ENCODE data around the gene HBQ1. TPM values are rescaled to one million over a fixed set of nuclear protein-coding genes. Genes with fewer than 3 reads are reported as not detected.

Gene HBQ1
- total RNA-seq, 2 donors from 2014 or later = not detected

Other genes starting within 250 kb of the HBQ1 start
- 10 to 100 TPM; 10.9 to 18.3 TPM for gene POLR3K, start 126.9 kb upstream of the HBQ1 start, total RNA-seq
- 10 to 100 TPM; 20.7 to 24.7 TPM for gene SNRNP25, start 126.6 kb upstream of the HBQ1 start, total RNA-seq
- gene RHBDF1, start 107.8 kb upstream of the HBQ1 start, total RNA-seq = 10 to 100 TPM; 35.5 to 36.7 TPM
- gene MPG, start 102.2 kb upstream of the HBQ1 start, total RNA-seq = 10 to 100 TPM; 31.5 to 36.4 TPM
- gene NPRL3, start 41.8 kb upstream of the HBQ1 start, total RNA-seq = 10 to 100 TPM; 14.4 to 14.9 TPM
- gene HBZ, start 27.8 kb upstream of the HBQ1 start, total RNA-seq = not detected
- not detected for gene HBM, start 14.5 kb upstream of the HBQ1 start, total RNA-seq
- gene HBA2, start 7.6 kb upstream of the HBQ1 start, total RNA-seq = 10 to 100 TPM in 1 of 2 donors, 1 to 10 TPM in 1; 4.9 to 14.0 TPM
- 10 to 100 TPM in 1 of 2 donors, 1 to 10 TPM in 1; 2.4 to 20.8 TPM for gene HBA1, start 3.8 kb upstream of the HBQ1 start, total RNA-seq
- gene LUC7L, start 49.0 kb downstream of the HBQ1 start, total RNA-seq = 10 to 100 TPM; 46.5 to 48.9 TPM
- 100 to 1,000 TPM; 100 to 135 TPM for gene FAM234A, start 54.4 kb downstream of the HBQ1 start, total RNA-seq
- gene RGS11, start 95.5 kb downstream of the HBQ1 start, total RNA-seq = 1 to 10 TPM; 2.6 to 7.6 TPM
- 1 to 10 TPM; 2.4 to 6.5 TPM for gene ARHGDIG, start 100.1 kb downstream of the HBQ1 start, total RNA-seq
- gene PDIA2, start 102.7 kb downstream of the HBQ1 start, total RNA-seq = 1 to 10 TPM in 1 of 2 donors, under 1 TPM in 1; 0.67 to 2.1 TPM
- gene AXIN1, start 172.3 kb downstream of the HBQ1 start, total RNA-seq = 10 to 100 TPM; 32.8 to 38.4 TPM
- 10 to 100 TPM; 47.7 to 48.2 TPM for gene MRPL28, start 190.1 kb downstream of the HBQ1 start, total RNA-seq
- 100 to 1,000 TPM; 116 to 130 TPM for gene PGAP6, start 201.5 kb downstream of the HBQ1 start, total RNA-seq
- 10 to 100 TPM; 38.4 to 39.1 TPM for gene NME4, start 216.7 kb downstream of the HBQ1 start, total RNA-seq
- 10 to 100 TPM; 60.6 to 61.8 TPM for gene DECR2, start 221.4 kb downstream of the HBQ1 start, total RNA-seq
- gene RAB11FIP3, start 245.2 kb downstream of the HBQ1 start, total RNA-seq = 10 to 100 TPM; 21.2 to 23.2 TPM

Measured in left colon (tissue), 2 donors.